ENCODE measurements around the gene MRTFB. TPM values are rescaled to one million over a fixed set of nuclear protein-coding genes. Genes with fewer than 3 reads are reported as not detected.
A peak's percentile ranks its signal among the peaks of the same experiment; 100 is the strongest.

The MRTFB gene
- total and polyA plus RNA-seq, 2 of the 13 experiments (the other 11 are each of a cell fraction or from before 2014, with no cell fraction given): 11.4 to 14.0 TPM

GRCh38 chr16:14196011-14196410, 124.9 kb downstream of the MRTFB start:
- H3K9ac ChIP-seq (ENCODE audit: insufficient read depth, low read depth, low read length): no peak overlapping the region
- BruUV-seq (replicated peaks): no TSS peak
- H3K4me1 ChIP-seq (ENCODE audit: insufficient read depth, low read length): peaks cover 11% of the 10 kb centered on the region
- TF ChIP-seq RFX1 (IDR thresholded peaks at IDR 0.05) (peak; percentile 71), SIN3B (IDR thresholded peaks at IDR 0.05; ENCODE audit: low read length) (no peak), ZNF790 (CRISPR knock-in tag; IDR thresholded peaks at IDR 0.05; ENCODE audit: borderline replicate concordance) (0 out of 2 replicates have a peak, but pooled peaks have one; percentile 28), RFX3 (CRISPR knock-in tag; IDR thresholded peaks at IDR 0.05) (peak; percentile 60), NFE2L1 (CRISPR knock-in tag; IDR thresholded peaks at IDR 0.05; ENCODE audit: borderline replicate concordance) (no peak)
- intact Hi-C loops (cut with micrococcal nuclease; ENCODE audit: unreplicated experiment): no loop called here
- no peak overlapping the region for H3K27ac ChIP-seq (ENCODE audit: extremely low read length, insufficient read depth, low read length)
- FAIRE-seq (no peak), DNase-seq (ENCODE audit: low spot score) (no peak), ATAC-seq (no peak)
- no peaks in the 10 kb centered on the region for H3K9me3 ChIP-seq (ENCODE audit: low read length)
- POLR2A ChIA-PET: no interaction called here
- in situ Hi-C loops (cut with HindIII; ENCODE audit: extremely low pct_ligation_motif_present, low pct_unique_long_range_greater_than_20kb): loop anchor here (10.0 kb wide), 1 partner anchor 261 kb away; no protein-coding TSS in a partner anchor
- CTCF ChIA-PET (ENCODE audit: low intra/inter-chr PET ratio, low total read pairs): no interaction called here
- no peak overlapping the region for H3K4me3 ChIP-seq (replicated peaks in 1 of 3; ENCODE audit: insufficient read depth in 1 of 3, low read depth in 2 of 3, low read length in 3 of 3)
- 89% methylated on average over 2 of the region's 2 CpGs for WGBS (ENCODE audit: low lambda C conversion rate)
- no peaks in the 10 kb centered on the region; a peak in 1 of 5 replicates for H3K36me3 ChIP-seq (replicated peaks in 1 of 2; ENCODE audit: control insufficient read depth in 1 of 2, insufficient read depth in 2 of 2, low read length in 2 of 2)
- no peaks in the 10 kb centered on the region for H4K20me1 ChIP-seq (ENCODE audit: insufficient read depth, low read length)
- H3K27me3 ChIP-seq (ENCODE audit: control insufficient read depth in 1 of 2, insufficient read depth in 2 of 2, low read length in 2 of 2): no peaks in the 10 kb centered on the region
- no peak overlapping the region for H2AFZ ChIP-seq (ENCODE audit: low read length)
- H3K79me2 ChIP-seq (ENCODE audit: insufficient read depth, low read length): no peaks in the 10 kb centered on the region
- no peak overlapping the region for H3K4me2 ChIP-seq (ENCODE audit: low read depth, low read length)

GRCh38 chr16:14196539-14196938, 125.4 kb downstream of the MRTFB start:
- H3K9ac ChIP-seq (ENCODE audit: insufficient read depth, low read depth, low read length): no peak overlapping the region
- CTCF ChIA-PET (ENCODE audit: low intra/inter-chr PET ratio, low total read pairs): no interaction called here
- no peak for FAIRE-seq
- TF ChIP-seq ELF3 (CRISPR knock-in tag; IDR thresholded peaks at IDR 0.05): 0 out of 2 replicates have a peak, but pooled peaks have one; percentile 15
- peak; percentile 26; the same call in 1 of the 2 replicates for TF ChIP-seq ZNF362 (CRISPR knock-in tag; IDR thresholded peaks at IDR 0.05; ENCODE audit: borderline replicate concordance)
- TF ChIP-seq HOMEZ (CRISPR knock-in tag; IDR thresholded peaks at IDR 0.05; ENCODE audit: low read depth): 0 out of 2 replicates have a peak, but pooled peaks have one; percentile 9
- TF ChIP-seq SIN3B (IDR thresholded peaks at IDR 0.05; ENCODE audit: low read length): no peak
- no peak for TF ChIP-seq AGO1 (IDR thresholded peaks at IDR 0.05; ENCODE audit: low read depth, low read length, poor library complexity, severe bottlenecking)
- peak; percentile 47; the same call in 1 of the 2 replicates for TF ChIP-seq ETV5 (CRISPR knock-in tag; IDR thresholded peaks at IDR 0.05; ENCODE audit: borderline replicate concordance)
- no peak for TF ChIP-seq ZKSCAN5 (CRISPR knock-in tag; IDR thresholded peaks at IDR 0.05)
- TF ChIP-seq NPAS2 (CRISPR knock-in tag; IDR thresholded peaks at IDR 0.05; ENCODE audit: borderline replicate concordance): no peak
- no peak for TF ChIP-seq REPIN1 (CRISPR knock-in tag; IDR thresholded peaks at IDR 0.05; ENCODE audit: borderline replicate concordance, low read depth)
- 0 out of 2 replicates have a peak, but pooled peaks have one; percentile 12 for TF ChIP-seq SOX5 (CRISPR knock-in tag; IDR thresholded peaks at IDR 0.05; ENCODE audit: borderline replicate concordance)
- no peak for TF ChIP-seq JARID2 (CRISPR knock-in tag; IDR thresholded peaks at IDR 0.05; ENCODE audit: insufficient replicate concordance)
- no peak for TF ChIP-seq ZNF333 (CRISPR knock-in tag; IDR thresholded peaks at IDR 0.05; ENCODE audit: borderline replicate concordance)

More at GRCh38 chr16:14196539-14196938, 125.4 kb downstream of the MRTFB start:
- Histone ChIP-seq H3K36me3 (replicated peaks in 1 of 2; ENCODE audit: control insufficient read depth in 1 of 2, insufficient read depth in 2 of 2, low read length in 2 of 2) (no peaks in the 10 kb centered on the region; a peak in 1 of 5 replicates), H3K4me1 (ENCODE audit: insufficient read depth, low read length) (peaks cover 12% of the 10 kb centered on the region), H3K27ac (ENCODE audit: extremely low read length, insufficient read depth, low read length) (no peak overlapping the region), H3K9me3 (ENCODE audit: low read length) (no peaks in the 10 kb centered on the region), H3K27me3 (ENCODE audit: control insufficient read depth in 1 of 2, insufficient read depth in 2 of 2, low read length in 2 of 2) (no peaks in the 10 kb centered on the region), H3K4me3 (replicated peaks in 1 of 3; ENCODE audit: insufficient read depth in 1 of 3, low read depth in 2 of 3, low read length in 3 of 3) (no peak overlapping the region), H3K79me2 (ENCODE audit: insufficient read depth, low read length) (no peaks in the 10 kb centered on the region), H3K4me2 (ENCODE audit: low read depth, low read length) (no peak overlapping the region), H4K20me1 (ENCODE audit: insufficient read depth, low read length) (no peaks in the 10 kb centered on the region), H2AFZ (ENCODE audit: low read length) (no peak overlapping the region)
- DNase-seq (ENCODE audit: low spot score) (no peak), ATAC-seq (no peak)
- in situ Hi-C loops (cut with HindIII; ENCODE audit: extremely low pct_ligation_motif_present, low pct_unique_long_range_greater_than_20kb) (loop anchor here (10.0 kb wide), 1 partner anchor 262 kb away; no protein-coding TSS in a partner anchor), intact Hi-C loops (cut with micrococcal nuclease; ENCODE audit: unreplicated experiment) (no loop called here)
- POLR2A ChIA-PET: no interaction called here
- no TSS peak for BruUV-seq (replicated peaks)

All from HepG2 (cell line).